HT-29 (cell line): Measurements from ENCODE around the gene TMEM185B. TPM values are rescaled to one million over a fixed set of nuclear protein-coding genes. Genes with fewer than 3 reads are reported as not detected.

Experiments
- small RNA-seq: library from RNA; depleted of rRNA; stranded (forward); fragments of <200 nt; gene quantifications from one replicate; pipeline ENCODE3, GENCODE V24; 2014
- total RNA-seq: library from RNA; depleted of rRNA; stranded (reverse); fragments of >200 nt; shearing (Covaris generic); gene quantifications from 2 replicates; pipeline ENCODE4 v1.2.3, GENCODE V29; 2014; rRNA removed

The TMEM185B gene
- total RNA-seq, 1 experiment from 2014 or later, result 63.3 TPM

Small RNA genes lying within 50 kb of the gene (small RNA-seq; reads per million reads assigned to genes)
- gene MTND4LP14 (not detected), gene RF00019 (not detected)

Other genes starting within 250 kb of the TMEM185B start
- gene EPB41L5, start 210.3 kb downstream of the TMEM185B start, total RNA-seq, result 9.9 and 12.5 TPM in 2 replicates
- 43.7 and 60.8 TPM in 2 replicates for gene RALB, start 29.5 kb upstream of the TMEM185B start, total RNA-seq
- not detected in 2 replicates for gene INHBB, start 122.7 kb upstream of the TMEM185B start, total RNA-seq